HG03139 (cell line): ENCODE measurements around the gene DGKH.
"Not testable (repeated sequence)": the region's sequence is repeated elsewhere in the genome, so short reads cannot be mapped to it uniquely, and the experiment has no call there.

Experiments
- ATAC-seq: cut with Tn5 transposase; IDR thresholded peaks from one replicate; pipeline ENCODE4 v1.9.1; 2021; ENCODE audit not compliant: unreplicated experiment

Gene DGKH

DNA sequence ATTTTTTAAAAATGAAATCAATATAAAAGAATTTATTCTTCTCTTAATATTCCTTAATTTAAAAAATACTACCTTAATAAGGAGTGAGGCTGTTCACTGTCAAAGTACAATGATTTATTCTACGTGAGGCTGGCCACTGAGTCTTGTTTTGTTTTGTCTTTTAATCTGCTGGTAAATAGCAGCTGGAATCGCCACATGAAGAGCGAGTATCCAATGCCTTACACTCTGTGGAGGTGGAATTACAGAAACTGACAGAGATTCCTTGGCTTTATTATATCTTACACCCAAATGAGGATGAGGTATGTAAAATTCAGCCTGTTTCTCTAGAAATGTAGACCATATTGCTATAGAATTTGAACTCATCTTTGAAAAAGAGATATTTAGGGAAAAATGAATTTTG, 170.6 kb downstream of the DGKH start:
- no peak for ATAC-seq

DNA sequence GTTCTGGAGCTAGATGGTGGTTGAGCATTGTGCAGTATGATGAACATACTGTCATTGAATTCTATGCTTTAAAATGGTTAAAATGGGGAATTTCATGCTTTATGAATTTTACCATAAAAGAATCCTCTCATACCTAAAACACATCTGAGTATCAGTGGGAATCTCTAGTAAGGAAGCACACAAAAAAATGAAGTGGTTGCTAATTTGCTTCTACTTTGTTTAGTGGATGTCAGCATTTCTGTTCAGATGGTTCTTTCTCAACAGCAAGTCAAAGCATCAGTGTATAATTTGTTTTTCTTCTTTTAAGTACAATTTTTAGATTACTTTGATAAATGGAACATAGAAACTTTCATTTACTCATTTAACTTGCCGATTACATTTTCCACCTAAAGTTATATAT, 171.4 kb downstream of the DGKH start:
- ATAC-seq, result no peak

DNA sequence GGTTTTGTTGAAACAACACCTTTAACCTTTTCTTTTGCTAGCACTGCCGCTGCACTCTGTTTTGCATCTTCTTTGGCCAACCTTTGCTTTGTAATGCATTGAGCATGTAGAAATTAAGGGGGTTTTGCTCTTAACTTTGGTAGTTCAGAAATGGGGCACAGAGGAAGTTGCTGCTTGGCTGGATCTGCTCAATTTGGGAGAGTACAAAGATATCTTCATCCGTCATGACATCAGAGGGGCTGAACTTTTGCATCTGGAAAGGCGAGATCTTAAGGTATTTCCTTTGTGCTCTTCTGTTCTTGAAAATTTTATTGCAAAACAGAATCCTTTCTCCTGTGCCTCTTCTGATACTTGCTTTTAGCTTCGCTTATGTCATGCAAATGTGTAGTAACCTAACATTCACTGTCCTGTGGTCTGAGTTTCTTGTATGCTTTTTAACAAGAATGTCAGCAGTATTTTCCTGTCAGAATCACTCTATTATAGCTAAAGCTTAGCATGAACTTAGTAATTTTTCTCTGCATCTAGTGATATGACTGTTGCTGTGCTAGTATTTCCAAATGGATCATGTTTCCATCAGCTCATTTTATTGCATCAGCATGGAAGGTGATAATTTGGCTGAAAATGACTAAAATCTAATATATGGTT, 172.8 kb downstream of the DGKH start:
- no peak for ATAC-seq

DNA sequence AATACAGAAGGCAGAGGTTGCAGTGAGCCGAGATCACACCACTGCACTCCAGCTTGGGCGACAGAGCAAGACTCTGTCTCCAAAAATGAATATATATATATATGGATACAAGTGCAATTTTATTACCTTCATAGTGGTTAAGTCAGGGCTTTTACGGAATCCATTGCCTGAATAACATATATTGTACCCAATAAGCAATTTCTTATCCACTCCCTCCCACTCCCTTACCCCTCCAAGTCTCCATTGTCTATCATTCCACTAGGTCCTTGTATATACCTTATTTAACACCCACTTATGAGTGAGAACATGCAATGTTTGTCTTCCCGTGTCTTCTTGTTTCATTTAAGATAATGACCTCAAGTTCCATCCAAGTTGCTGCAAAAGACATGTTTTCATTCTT, 175.2 kb downstream of the DGKH start:
- ATAC-seq, result no peak

DNA sequence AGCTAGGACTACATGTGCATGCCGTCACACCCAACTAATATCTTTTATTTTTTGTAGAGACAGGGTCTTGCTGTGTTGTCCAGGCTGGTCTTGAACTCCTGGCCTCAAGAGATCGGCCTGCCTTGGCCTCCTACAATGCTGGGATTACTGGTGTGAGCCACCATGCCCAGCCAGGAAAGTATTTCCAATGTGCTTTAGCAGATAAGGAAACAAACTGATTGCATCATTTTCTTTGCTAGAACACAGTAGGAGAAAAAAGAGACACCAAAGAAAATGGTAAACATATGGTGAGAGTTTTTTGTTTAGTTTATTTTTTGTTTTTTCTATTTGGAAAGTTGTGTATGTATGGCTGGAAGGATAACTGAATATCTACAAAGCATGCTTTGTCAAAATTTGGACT, 176.6 kb downstream of the DGKH start:
- no peak for ATAC-seq

DNA sequence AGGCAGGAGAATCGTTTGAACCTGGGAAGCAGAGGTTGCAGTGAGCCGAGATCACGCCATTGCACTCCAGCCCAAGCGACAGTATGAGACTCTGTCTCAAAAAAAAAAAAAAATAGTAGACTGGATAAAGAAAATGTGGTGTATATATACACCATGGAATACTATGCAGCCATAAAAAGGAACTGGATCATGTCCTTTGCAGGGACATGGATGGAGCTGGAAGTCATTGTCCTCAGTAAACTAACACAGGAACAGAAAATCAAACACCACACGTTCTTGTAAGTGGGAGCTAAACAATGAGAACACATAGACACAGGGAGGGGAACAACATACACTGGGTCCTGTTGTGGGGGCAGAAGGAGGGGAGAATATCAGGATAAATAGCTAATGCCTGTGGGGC, 178.3 kb downstream of the DGKH start:
- ATAC-seq, result not testable (repeated sequence)

DNA sequence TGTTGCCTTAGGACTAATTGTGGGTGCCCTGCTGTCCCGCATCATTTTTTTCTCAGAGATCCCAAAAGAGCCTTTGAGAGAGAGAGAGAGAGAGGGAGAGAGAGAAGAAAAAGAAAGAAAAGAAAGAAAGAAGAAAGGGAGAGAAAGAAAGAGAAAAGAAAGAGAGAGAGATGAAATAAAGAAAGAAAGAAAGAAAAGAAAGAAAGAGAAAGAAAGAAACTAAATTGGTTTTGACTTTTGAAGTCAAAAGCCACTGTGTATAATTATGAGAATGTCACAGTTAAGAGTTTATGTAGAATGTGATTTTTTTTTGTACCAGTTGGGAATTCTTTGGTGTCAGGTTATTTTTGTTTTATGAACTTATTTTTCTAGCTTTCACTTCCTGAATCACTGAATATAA, 180.1 kb downstream of the DGKH start:
- no peak for ATAC-seq

DNA sequence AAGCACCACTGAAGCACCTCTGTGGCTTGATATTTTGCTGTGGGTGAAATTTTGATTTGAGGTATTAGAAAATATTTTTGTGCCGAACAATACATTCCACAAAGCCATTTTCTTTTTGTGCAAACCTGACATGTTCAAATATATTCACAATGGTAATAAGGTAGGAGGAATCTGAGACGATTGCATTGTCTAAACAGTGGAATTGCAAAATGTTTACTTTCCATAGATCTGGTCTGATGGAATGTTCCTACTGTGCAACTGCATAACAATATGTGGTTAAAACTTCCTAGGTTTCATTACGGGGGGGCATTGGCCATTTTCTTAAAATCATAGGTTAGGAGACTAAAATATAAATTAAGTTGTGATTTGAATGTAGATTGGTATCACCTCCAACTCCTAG, 180.8 kb downstream of the DGKH start:
- no peak for ATAC-seq

DNA sequence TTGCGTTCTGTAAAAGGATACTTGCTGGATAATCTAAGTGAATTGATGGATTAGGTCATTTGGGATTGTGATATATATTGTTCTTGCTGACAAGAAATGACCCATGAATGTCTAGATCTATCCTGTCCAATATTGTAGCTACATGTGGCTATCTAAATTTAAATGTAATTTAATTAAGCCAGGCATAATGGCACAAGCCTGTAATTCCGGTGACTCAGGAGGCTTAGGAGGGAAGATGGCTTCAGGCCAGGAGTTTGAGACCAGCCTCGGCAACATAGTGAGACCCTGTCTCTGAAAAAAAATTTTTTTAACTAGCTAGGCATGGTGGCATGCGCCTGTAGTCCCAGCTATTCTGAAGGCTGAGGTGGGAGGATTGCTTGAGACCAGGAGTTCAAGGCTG, 184.2 kb downstream of the DGKH start:
- no peak for ATAC-seq

DNA sequence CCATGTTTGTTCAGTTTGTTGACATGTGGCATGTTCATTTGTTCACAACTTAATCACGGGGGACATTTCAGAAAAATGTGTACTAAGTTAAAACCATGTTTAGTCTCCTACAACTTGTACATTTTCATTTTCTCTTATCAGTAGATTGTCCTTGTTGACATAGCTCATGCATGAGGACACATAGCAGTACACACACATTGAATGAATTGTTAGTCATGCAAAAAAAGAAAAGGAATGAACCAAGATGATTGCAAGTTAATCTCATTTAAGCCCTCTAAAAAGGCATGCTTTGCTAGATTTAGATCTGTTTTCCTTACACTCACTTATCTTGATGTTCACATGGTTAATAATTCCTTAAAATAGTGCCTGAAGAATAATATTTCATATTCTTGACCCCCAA, 185.3 kb downstream of the DGKH start:
- ATAC-seq, result no peak

DNA sequence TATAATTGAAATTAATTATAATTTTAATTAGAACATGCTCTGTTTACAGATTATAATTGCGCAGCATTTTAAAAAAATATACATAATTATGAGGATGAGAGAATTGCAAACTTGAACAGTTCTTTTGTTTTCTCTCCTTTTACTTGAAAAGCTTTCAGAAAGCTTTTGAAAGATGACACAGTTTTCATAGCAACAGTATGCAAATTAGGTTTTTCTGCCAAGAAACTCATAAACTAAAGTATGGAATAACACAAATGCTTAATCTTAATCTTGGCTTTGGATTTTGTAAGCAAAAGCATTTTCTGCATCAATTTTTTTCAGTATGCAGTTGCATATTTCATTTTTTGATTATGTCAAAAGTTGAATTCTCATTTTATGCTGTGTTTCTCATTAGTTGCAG, 190.7 kb downstream of the DGKH start:
- no peak for ATAC-seq

DNA sequence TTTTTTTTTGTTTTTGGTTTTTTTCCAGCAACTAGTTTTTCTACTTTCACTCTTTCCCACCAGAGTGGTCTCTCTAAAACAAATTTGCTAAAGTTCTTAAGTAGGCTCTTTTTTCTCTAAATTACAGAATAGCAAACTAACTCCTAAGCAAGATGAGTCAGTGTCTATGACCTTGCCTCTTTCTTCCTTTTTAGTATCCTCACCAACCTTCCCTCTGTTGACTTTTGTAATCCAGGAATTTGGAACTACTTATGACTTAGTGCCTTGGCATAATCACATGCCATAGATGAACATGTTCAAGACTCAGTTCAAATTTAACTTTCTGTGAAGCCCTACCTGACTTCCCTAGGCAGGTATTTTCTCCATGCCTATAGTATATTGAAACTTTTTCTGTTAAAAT, 191.2 kb downstream of the DGKH start:
- no peak for ATAC-seq

DNA sequence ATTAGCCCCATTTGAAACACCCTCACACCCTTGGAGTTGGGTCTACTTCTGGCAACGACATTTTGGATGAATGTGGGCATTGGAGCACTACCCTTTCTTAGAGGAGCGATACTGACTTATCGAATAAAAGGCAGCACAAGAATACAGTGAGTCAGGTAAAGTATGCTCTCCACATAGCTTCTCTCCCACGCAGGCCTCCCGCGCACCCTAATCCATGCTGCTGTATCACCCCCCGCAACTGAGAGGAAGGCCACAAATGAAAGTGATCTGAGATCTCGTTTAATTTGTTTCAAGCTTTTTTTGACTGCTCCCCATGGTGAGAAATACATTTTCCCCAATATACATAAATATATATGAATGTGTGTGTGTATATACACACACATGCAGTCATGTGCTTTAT, 198.1 kb downstream of the DGKH start:
- ATAC-seq, result no peak

DNA sequence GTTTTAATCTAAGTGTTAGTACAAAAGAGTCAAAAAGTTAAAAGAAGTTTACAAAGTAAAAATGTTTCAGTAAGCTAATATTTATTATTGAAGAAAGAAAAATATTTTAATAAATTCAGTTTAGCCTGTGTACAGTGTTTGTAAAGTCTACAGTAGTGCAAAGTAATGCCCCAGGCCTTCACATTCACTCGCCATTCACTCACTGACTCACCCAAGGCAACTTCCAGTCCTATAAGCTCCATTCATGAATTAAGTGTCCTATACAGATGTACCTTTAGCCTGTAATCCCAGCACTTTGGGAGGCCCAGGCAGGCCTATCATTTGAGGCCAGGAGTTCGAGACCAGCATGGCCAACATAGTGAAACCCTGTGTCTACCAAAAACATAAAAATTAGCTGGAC, 199.4 kb downstream of the DGKH start:
- ATAC-seq, result no peak

DNA sequence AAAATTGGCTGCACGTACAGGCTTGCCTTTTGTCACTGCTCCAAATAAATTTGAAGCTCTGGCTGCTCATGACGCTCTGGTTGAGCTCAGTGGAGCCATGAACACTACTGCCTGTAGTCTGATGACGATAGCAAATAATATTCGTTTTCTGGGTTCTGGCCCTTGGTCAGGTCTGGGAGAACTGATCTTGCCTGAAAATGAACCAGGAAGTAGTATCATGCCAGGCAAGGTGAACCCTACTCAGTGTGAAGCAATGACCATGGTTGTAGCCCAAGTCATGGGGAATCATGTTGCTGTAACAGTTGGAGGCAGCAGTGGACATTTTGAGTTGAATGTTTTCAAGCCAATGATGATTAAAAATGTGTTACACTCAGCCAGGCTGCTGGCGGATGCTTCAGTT, 207.4 kb downstream of the DGKH start:
- ATAC-seq, result no peak

DNA sequence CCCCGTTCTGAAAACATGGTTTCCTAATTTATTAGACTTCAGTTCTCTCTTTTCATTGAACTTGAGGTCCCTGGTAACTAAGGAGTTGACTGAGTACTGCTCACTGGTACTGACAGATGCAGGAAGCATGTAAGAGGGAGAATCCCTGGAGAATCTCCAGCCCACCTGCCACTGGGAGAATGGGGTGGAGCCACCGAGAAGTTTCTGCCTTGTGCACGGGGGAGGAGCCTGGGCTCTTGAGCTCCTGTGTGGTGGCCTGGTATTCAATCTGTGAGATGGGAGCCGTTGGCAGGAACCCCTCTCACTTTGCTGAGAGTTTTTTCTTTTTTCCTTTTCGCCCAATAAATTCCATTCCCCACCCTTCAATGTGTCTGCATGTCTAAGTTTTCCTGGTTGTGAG, 210.3 kb downstream of the DGKH start:
- no peak for ATAC-seq

DNA sequence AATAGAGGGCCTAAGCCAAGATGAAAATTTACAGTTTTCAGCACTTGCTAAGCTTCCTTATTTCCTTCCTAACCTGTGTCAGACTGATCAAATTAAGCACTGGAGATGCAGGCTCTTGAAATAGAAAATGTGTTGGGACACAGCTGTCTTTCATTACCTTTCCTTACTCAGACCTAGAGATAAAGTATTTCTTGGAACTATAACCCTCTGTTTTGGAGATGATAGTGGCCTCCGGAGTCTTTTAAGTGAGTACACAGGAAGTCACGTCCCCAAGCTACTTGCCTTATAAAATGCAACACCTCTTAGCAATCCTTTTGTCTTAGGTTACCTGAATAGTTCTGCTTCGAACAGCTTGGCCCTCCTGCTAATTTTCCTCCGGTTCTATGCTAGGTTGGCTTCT, 211.1 kb downstream of the DGKH start:
- no peak for ATAC-seq

DNA sequence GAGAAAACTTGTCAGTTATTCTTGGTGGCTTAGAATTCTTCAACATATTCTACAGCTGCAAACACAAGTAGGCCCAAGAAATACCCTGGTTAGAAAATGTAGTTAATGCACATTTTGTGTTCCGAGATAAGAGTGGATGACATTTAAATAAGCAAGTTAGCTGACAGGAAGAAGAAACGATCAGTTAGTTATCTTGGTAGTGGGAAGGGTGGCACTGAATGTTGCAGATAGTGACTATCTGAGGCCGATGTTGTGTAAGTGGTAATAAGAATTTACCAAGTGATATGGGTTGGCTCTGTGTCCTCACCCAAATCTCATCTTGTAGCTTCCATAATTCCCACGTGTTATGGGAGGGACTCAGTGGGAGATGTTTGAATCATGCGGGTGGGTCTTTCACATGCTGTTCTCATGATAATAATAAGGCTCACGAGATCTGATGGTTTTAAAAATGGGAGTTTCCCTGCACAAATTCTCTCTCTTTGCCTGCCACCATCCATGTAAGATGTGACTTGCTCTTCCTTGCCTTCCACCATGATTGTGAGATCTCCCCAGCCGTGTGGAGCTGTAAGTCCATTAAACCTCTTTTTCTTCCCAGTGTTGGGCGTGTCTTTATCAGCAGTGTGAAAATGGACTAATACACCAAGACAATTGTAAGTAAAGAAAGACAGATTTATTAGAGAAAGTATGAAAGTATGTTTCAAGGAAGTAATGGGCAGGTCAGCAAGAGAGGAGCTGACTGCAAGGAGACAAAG, 212.6 kb downstream of the DGKH start:
- no peak for ATAC-seq

DNA sequence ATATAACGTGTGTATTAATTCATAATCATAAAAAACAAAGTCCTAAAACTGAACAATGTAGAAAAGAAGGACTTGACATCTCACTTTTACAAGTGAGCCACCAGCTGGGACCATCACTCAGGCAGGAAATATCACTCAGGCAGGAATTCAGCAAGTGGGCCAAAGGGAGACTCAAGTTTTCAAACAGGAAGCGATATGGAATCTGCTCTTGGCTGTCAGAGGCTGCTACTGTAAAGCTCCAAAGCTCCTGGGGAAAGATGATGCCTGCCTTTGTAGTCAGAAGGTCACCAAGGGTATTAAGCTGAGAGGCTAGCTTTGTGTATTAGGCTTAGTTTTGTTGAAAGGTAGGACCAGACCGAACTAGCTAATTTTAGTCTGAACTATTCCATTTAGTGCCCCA, 218.0 kb downstream of the DGKH start:
- no peak for ATAC-seq

DNA sequence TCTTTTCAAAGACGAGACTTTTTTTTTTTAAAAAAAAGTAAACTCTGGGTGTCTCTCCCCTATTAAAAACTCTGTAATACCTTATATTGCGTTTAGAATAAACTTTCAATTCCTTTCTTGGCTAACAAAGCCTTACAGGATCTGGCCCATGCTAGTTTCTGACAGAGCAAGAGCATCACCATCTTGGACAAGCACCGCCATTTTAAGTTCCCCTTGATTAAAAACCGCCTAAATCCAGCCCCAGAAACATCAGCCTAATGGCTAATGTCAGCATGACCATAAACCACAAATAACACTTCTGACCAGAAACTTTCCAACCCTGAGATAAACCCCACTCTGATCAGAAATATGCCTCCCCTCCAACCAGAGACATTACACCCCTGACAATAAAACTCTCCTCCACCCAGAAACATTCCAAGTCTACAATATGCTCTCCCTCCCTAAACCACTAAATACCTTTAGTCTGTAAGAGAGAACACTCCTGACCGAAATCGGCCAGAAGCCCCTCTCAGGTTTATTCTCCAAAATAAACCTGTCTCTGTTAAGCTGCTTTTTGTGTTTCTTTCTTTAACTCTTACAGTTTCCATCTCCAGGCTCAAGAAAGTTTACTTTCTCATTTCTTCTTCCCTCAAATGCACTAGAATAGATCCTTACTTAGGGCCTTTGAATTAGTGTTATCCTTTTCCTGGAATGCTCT, 221.9 kb downstream of the DGKH start:
- no peak for ATAC-seq

DNA sequence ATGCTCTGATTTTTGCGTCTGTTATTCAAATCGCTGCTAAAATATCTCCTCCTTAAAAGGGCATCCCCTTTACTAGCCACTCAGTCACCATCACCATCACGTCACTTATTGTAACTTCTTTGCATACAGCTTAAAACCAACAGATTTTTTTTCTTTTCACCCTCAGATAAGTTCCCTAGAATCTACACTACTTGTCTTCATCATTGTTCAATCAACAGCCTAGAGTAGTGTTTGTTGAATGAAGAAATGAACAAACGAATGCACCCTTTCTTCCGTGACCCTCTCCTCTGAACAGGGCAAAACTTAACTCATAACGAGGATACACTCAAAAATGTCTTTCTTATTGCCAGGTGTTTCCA, 222.4 kb downstream of the DGKH start:
- no peak for ATAC-seq

DNA sequence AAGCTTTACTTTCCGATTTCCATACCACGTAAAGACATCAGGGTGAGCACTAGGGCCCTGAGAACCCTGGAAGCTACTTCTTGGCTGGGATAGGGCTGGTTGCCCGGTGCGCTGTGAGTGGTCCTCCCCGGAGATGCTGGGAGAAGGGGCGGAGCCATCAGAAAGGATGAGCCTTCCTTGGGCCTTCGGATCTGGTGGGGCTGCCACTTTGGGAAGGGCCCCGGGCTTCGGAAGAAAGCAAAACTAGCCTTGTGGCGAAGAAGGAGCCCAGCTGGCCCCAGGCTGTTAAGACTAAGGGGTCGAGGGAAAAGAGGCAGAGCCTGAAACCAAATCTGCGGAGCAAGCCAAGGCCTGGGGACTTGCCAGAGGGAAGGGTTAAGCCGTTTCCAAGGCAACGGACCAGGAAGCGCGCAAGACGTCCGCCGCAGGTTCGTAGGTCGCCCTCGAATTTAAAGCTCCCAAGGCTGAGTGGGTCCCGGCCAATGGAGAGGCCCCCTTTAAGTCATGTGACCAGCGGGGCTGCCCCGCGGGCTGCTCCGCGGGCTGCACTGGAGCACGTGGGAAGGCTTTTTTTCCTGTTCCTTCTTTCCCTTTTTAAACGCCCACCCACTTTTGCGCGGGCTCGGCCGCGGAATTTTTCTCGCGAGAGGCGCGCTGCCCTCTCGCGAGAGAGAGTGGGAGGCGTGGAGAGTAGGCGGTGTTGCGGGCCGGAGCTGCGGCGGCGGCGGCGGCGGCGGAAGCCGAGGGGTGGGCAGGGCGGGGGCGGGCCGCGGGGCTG, 223.1 kb downstream of the DGKH start:
- peak; percentile 88 for ATAC-seq
